WERI-Rb-1 (cell line): ENCODE data around the gene STK32C.

Experiments
- DNase-seq: peaks from one replicate; pipeline ENCODE4 v3.0.0-alpha.2; 2020
- H3K27ac ChIP-seq: fragments of 250-450 bp; sonication (Bioruptor Pico); 2 replicates; pipeline ENCODE4 v1.5.1; 2020; ENCODE audit warnings: mild to moderate bottlenecking, moderate library complexity
- H3K27me3 ChIP-seq: fragments of 250-450 bp; sonication (Bioruptor Pico); 2 replicates; pipeline ENCODE4 v1.5.1; 2021; ENCODE audit warnings: mild to moderate bottlenecking, low read depth, moderate library complexity; ENCODE audit not compliant: insufficient read depth, severe bottlenecking
- H3K36me3 ChIP-seq: fragments of 250-450 bp; sonication (Bioruptor Pico); 2 replicates; pipeline ENCODE4 v1.5.1; 2020; ENCODE audit warnings: mild to moderate bottlenecking, moderate library complexity
- H3K4me3 ChIP-seq: 2 replicates; pipeline ENCODE4 v1.5.1; 2011; ENCODE audit warnings: low read depth, mild to moderate bottlenecking, control low read depth, low read length
- H3K9me3 ChIP-seq: fragments of 250-450 bp; sonication (Bioruptor Pico); 2 replicates; pipeline ENCODE4 v1.5.1; 2021; ENCODE audit warnings: mild to moderate bottlenecking, moderate library complexity; ENCODE audit not compliant: severe bottlenecking
- CTCF ChIP-seq: IDR thresholded peaks from 2 replicates; pipeline ENCODE4 v1.5.1; 2011; ENCODE audit warnings: low read depth, mild to moderate bottlenecking, control low read depth, inconsistent platforms, low read length

Gene STK32C

DNA sequence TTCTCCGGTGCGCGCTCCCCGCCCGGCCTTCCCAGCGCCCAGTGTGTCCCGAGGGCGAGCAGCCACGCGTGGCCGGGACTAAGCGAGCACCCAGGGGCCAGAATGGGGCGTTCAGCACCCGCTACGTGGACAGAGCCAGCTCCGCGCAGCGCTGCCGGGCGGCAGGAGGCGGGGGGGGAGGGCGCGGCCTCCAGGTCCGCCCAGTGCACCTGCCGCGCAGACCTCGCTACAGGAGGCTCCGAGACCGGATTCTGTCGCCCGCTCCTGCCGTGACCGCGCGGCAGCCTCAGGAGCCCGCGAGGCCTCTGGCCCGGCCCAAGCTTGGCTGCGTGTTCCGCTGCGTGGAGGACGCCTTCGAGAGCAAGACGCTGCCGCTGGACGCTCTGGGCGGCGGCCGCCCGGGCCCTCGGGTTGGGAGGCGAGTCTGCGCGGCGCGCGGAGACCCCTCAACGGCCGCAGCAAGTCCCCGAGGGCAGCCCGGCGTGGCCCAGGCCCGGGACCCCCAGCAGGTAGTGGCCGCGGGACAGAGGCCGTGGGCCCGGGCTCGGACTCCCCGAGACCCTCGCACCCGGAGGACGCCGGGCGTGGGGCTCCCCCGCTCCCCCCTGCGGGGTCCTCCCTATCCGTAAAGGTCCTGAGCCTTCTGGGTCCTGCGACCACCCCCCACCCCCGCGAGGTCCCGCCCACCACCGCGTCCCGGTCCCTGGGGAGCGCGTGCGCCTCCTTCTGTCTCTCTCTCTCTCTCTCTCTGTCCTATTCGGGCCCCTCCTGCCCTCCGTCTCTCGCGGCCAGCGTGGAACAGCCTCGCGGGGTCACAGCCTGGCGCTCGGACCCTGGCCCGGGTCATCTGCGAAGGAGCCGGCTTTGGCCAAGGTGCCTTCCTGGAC lies 121.9 kb downstream of the STK32C start:
- no peak for DNase-seq
- Histone ChIP-seq H3K27ac (no peak overlapping the region), H3K9me3 (no peaks in the 10 kb centered on the region), H3K4me3 (peak overlapping the region; percentile 59), H3K27me3 (no peaks in the 10 kb centered on the region), H3K36me3 (peaks cover 14% of the 10 kb centered on the region)
- no peak for TF ChIP-seq CTCF

DNA sequence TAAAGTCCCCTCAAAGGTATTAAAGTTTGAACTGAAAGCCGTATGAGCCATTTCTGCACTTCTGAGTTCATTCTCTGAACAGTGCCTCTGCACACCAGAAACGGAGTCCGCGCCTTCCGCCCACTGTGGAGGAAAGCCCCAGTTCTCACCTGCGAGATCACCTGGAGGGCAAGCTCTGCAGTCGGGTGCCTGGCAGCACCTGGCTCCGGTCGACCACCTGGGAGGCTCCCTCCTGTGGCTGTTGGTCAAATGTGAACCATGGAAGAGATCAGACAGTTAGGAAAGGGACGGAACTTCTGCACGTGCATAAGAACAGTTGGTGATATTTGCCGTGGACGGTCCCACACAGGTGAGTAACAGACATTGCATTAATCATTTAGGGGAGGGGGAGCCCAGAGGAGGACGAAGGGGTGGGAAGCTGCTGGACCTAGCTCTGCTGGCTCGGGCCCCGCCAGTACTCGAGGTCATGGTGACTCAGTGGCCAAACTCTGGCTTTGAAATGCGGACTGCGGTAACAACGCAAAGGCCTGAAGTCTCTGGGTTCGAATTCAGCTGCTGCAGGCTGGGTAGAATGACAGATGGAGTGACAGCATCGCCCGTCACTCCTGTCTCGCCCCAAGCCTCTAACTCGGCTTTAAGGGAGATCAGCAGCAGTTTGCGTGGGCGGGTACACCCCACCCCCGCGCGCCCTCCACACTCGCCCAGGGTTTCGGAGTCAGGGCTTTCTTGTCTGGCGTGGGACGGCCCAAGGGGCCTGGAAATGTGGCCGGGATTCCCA lies 122.7 kb downstream of the STK32C start:
- DNase-seq, result no peak
- no peaks in the 10 kb centered on the region for H3K27me3 ChIP-seq
- H3K4me3 ChIP-seq, result no peak overlapping the region; the same call in 1 of the 2 replicates
- H3K9me3 ChIP-seq, result no peaks in the 10 kb centered on the region
- H3K36me3 ChIP-seq, result peaks cover 7% of the 10 kb centered on the region
- TF ChIP-seq CTCF, result 0 out of 2 replicates have a peak, but pooled peaks have one; percentile 22
- H3K27ac ChIP-seq, result no peak overlapping the region

- Histone ChIP-seq H3K36me3 (no peaks in the 10 kb centered on the region; the same call in 1 of the 2 replicates), H3K4me3 (no peak overlapping the region), H3K27me3 (no peaks in the 10 kb centered on the region), H3K9me3 (no peaks in the 10 kb centered on the region), H3K27ac (no peak overlapping the region)
- TF ChIP-seq CTCF, result no peak
- no peak for DNase-seq
These were observed 124.7 kb downstream of the STK32C start for GRCh38 chr10:132183046-132183445.

GRCh38 chr10:132182591-132182990 lies 125.2 kb downstream of the STK32C start:
- no peak for DNase-seq
- Histone ChIP-seq H3K9me3 (no peaks in the 10 kb centered on the region), H3K36me3 (no peaks in the 10 kb centered on the region), H3K4me3 (no peak overlapping the region), H3K27me3 (no peaks in the 10 kb centered on the region), H3K27ac (no peak overlapping the region)
- no peak for TF ChIP-seq CTCF

DNA sequence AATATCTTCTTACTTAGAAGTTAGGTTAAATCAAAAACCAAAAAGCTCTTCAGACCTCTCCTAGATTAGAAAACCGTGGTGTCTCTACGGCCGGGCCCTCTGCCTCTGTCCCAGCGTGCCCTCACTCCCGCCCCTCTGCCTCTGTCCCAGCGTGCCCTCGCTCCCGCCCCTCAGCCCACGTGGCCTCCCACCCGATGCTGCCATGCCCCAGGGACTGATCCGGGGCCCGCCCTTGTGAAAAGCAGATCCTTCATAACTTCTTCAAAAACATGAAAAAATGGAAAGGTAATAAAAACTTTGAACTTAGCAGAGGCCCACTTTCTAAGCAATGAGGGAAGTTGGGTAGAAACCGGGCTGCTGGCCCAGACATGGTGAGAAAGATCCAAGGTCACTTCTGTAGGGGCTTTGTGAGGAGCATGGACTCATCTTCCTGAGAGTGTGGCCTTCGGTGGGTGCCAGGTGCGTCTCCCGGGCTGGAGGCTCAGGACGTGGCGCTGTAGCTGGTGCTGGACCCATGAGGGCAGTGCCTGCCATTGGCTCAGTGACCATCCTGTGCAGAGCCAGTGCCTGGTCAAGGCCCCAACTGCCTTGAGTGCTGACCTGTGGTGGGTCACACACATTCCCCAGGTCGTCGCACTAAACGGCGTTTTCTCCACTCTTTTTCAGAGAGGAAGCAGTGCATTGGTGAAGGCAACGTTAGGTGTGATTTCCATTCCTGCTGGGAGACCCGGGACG lies 125.9 kb downstream of the STK32C start:
- no peak overlapping the region for H3K4me3 ChIP-seq
- TF ChIP-seq CTCF, result no peak
- H3K9me3 ChIP-seq, result no peaks in the 10 kb centered on the region
- DNase-seq, result peak; percentile 71
- no peaks in the 10 kb centered on the region for H3K36me3 ChIP-seq
- no peaks in the 10 kb centered on the region for H3K27me3 ChIP-seq
- H3K27ac ChIP-seq, result no peak overlapping the region
